Heart left ventricle (tissue), 16 donors: ENCODE results near the gene IL32. TPM values are rescaled to one million over a fixed set of nuclear protein-coding genes. Genes with fewer than 3 reads are reported as not detected.

Experiments used
- ATAC-seq, 4 donors: fragments of 200-7000 bp; cut with Tn5 transposase; one replicate each; pipeline ENCODE4 v1.9.1; 2020 to 2022; ENCODE audit warnings: moderate library complexity in 4 of 4, mild to moderate bottlenecking in 3 of 4, moderate number of reproducible peaks in 1 of 4
- DNase-seq, 5 donors: peaks; one replicate each; pipeline ENCODE4 v3.0.0-alpha.2; 2020
- H3K27ac ChIP-seq, 12 donors: fragments of 200-600 bp; sonication (generic) in 4 of 12; one replicate each; pipeline versions ENCODE4 v1.5.0 to v1.8.0; 2016 to 2022; ENCODE audit warnings: mild to moderate bottlenecking in 2 of 12
- H3K27me3 ChIP-seq, 9 donors: fragments of 200-600 bp; sonication (generic) in 2 of 9; one replicate each; pipeline versions ENCODE4 v1.5.1 to v1.8.0; 2016 to 2022; ENCODE audit warnings: mild to moderate bottlenecking in 3 of 9
- H3K36me3 ChIP-seq, 9 donors: fragments of 200-600 bp; sonication (generic) in 2 of 9; one replicate each; pipeline versions ENCODE4 v1.5.0 to v1.8.0; 2018 to 2022; ENCODE audit warnings: mild to moderate bottlenecking in 2 of 9
- H3K4me1 ChIP-seq, 12 donors: fragments of 200-600 bp; sonication (generic) in 4 of 12; one replicate each; pipeline versions ENCODE4 v1.5.0 to v1.8.0; 2016 to 2022; ENCODE audit warnings: mild to moderate bottlenecking in 3 of 12
- H3K4me3 ChIP-seq, 12 donors: fragments of 200-600 bp; sonication (generic) in 4 of 12; one replicate each; pipeline versions ENCODE4 v1.5.0 to v1.8.0; 2017 to 2022; ENCODE audit warnings: mild to moderate bottlenecking in 9 of 12, moderate library complexity in 4 of 12
- H3K9me3 ChIP-seq, 12 donors: fragments of 200-600 bp; sonication (generic) in 4 of 12; one replicate each; pipeline versions ENCODE4 v1.5.0 to v1.8.0; 2016 to 2022; ENCODE audit warnings: mild to moderate bottlenecking in 1 of 12
- POLR2A ChIP-seq, 2 donors: fragments of 450-650 bp; IDR thresholded peaks; one replicate each; pipeline ENCODE4 v1.6.1; 2017; ENCODE audit warnings: antibody characterized with exemption in 2 of 2, mild to moderate bottlenecking in 2 of 2, moderate library complexity in 2 of 2
- WGBS, 4 donors: extraction: QIAGEN DNeasy Blood & Tissue Kit in 2 of 4; methylation state at CpG; one replicate each; pipeline versions ENCODE4 v1.1.5 to v1.1.7; 2013 to 2018; 5-methylcytosine and 5-hydroxymethylcytosine counted together
- intact Hi-C, 10 donors: fragments of 100-400 bp; cut with DNase I; formaldehyde crosslinking; loops; one replicate each; pipeline versions ENCODE4 v1.11.1 to v1.14.2; 2022
- polyA plus RNA-seq, 2 donors: library from polyadenylated mRNA; stranded (reverse); fragments of 200-250 nt; gene quantifications; one replicate each; pipeline ENCODE4 v1.2.3, GENCODE V29; 2013
- total RNA-seq, 9 donors: library from RNA; depleted of rRNA in 2 of 9; stranded (reverse); fragments of >200 nt in 2 of 9; fragmentation: NEBNext Ultra II Directional in 3 of 9; extraction: Animal tissue kit (Norgen Biotek cat#: 25700) in 3 of 9; gene quantifications; one replicate each; pipeline versions ENCODE4 v1.1.0 to v1.2.4, GENCODE V29; 2016 to 2023
- TF ChIP-seq, protein P1 (sequence below), 12 donors: fragments of 200-600 bp; sonication (generic) in 4 of 12; IDR thresholded peaks; one replicate each; pipeline versions ENCODE4 v1.5.0 to v1.8.0; 2018 to 2022; ENCODE audit warnings: antibody characterized with exemption in 12 of 12, mild to moderate bottlenecking in 5 of 12
- donor health status: ischemic (EF 13 %, LVEDD 7.1; RV severe dilation, severe dysfunction).
- donor health status: healthy with polysubstance abuse.
- donor health status: DM: no; HTN: yes; CAD: no.
- donor health status: DM: no; HTN: no; CAD: no.
- donor health status: ischemic (EF 25% LVEDD 6.9; RV normal size, moderate dysfunction).
- donor health status: ischemic (EF 25% LVEDD 5.7; RV mildly dilated, moderate dysfunction).
- donor health status: healthy.
- donor health status: DM: yes; HTN: yes; CAD: no.
- donor health status: ischemic (EF 35%, LVEDD 5.7; RV mildly dilated, moderate dysfunction).
- donor health status: nonischemic (EF 11% LVEDD 7.7; RV severe dilation, severe dysfunction).
- donor health status: DM: yes; HTN: yes; CAD: no.
- donor health status: PGD.
- donor health status: ischemic (EF 29% LVEDD 5.4; RV normal size, mild dysfunction).
- donor health status: nonischemic (EF 23%, LVEDD 6.1; RV moderate dilation, normal function).

IL32 gene
- total and polyA plus RNA-seq, 11 donors = 20.6 to 241 (median 59.2) TPM

- H3K27me3 ChIP-seq = no peaks in the 10 kb centered on the region
- H3K4me1 ChIP-seq = peaks cover 0 to 49% (median 19%) of the 10 kb centered on the region in 12 donors
- intact Hi-C loops = loop anchor here in 7 of 10 donors (5.0 to 10.0 kb wide), 6 partner anchors 46 to 398 kb away; partner anchors contain the start of gene ZNF205 (in 1 of the 7)
- DNase-seq (no peak), ATAC-seq (no peak)
- H3K27ac ChIP-seq = no peak overlapping the region
- TF ChIP-seq, protein P1, sequence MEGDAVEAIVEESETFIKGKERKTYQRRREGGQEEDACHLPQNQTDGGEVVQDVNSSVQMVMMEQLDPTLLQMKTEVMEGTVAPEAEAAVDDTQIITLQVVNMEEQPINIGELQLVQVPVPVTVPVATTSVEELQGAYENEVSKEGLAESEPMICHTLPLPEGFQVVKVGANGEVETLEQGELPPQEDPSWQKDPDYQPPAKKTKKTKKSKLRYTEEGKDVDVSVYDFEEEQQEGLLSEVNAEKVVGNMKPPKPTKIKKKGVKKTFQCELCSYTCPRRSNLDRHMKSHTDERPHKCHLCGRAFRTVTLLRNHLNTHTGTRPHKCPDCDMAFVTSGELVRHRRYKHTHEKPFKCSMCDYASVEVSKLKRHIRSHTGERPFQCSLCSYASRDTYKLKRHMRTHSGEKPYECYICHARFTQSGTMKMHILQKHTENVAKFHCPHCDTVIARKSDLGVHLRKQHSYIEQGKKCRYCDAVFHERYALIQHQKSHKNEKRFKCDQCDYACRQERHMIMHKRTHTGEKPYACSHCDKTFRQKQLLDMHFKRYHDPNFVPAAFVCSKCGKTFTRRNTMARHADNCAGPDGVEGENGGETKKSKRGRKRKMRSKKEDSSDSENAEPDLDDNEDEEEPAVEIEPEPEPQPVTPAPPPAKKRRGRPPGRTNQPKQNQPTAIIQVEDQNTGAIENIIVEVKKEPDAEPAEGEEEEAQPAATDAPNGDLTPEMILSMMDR (IDR thresholded peaks at IDR 0.05) = no peak
- TF ChIP-seq POLR2A (IDR thresholded peaks at IDR 0.05) = no peak
- no peaks in the 10 kb centered on the region for H3K36me3 ChIP-seq
- 87 to 91% (median 90%) methylated on average over 19 of the region's 19 CpGs for WGBS, 4 donors
- H3K4me3 ChIP-seq = no peak overlapping the region
- no peaks in the 10 kb centered on the region for H3K9me3 ChIP-seq
Observed at GRCh38 chr16:3056336-3057180, 8.9 kb upstream of the IL32 start.

- Histone ChIP-seq H3K27me3 (no peaks in the 10 kb centered on the region), H3K36me3 (no peaks in the 10 kb centered on the region), H3K4me3 (peak overlapping the region in 8 of 12 donors; percentile 77 to 99 (median 98)), H3K4me1 (peaks cover 0 to 52% (median 19%) of the 10 kb centered on the region in 12 donors), H3K9me3 (no peaks in the 10 kb centered on the region), H3K27ac (peak overlapping the region in 1 of 12 donors; percentile 91)
- WGBS, 4 donors = 92 to 94% (median 93%) methylated on average over 17 to 22 of the region's 22 CpGs
- DNase-seq (no peak), ATAC-seq (no peak)
- TF ChIP-seq, protein P1 (IDR thresholded peaks at IDR 0.05) = no peak
- TF ChIP-seq POLR2A (IDR thresholded peaks at IDR 0.05) = no peak
- intact Hi-C loops = loop anchor here (2.0 to 10.0 kb wide), 10 partner anchors 29 to 397 kb away; partner anchors contain the start of gene ZNF205 (in 1 of the 10)
Observed at GRCh38 chr16:3057181-3058138, 8.0 kb upstream of the IL32 start.

DNA sequence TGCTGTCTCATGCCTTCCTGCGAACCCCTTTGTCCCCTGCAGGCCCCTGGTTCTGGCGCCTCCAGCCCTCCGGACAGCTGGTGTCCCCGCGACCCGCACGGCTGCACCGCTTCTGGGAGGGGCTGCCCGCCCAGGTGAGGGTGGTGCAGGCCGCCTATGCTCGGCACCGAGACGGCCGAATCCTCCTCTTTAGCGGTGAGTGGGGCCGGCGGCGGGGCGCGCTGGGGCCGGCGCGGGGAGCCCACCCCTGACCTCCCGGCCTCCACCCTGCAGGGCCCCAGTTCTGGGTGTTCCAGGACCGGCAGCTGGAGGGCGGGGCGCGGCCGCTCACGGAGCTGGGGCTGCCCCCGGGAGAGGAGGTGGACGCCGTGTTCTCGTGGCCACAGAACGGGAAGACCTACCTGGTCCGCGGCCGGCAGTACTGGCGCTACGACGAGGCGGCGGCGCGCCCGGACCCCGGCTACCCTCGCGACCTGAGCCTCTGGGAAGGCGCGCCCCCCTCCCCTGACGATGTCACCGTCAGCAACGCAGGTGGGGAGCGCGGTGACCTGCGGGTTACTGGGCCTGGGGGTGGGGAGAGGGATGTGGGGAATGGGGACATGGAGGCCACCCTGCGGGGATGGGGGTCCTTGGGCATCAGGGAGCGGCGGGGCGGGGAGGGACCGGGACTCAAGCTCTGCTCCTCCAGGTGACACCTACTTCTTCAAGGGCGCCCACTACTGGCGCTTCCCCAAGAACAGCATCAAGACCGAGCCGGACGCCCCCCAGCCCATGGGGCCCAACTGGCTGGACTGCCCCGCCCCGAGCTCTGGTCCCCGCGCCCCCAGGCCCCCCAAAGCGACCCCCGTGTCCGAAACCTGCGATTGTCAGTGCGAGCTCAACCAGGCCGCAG is 7.1 kb upstream of the IL32 start:
- Histone ChIP-seq H3K9me3 (no peaks in the 10 kb centered on the region), H3K27me3 (no peaks in the 10 kb centered on the region), H3K27ac (peak overlapping the region in 11 of 12 donors; percentile 81 to 92 (median 88)), H3K4me3 (peak overlapping the region; percentile 77 to 99 (median 94)), H3K36me3 (no peaks in the 10 kb centered on the region), H3K4me1 (peaks cover 0 to 55% (median 19%) of the 10 kb centered on the region in 12 donors)
- DNase-seq (peak in 4 of 5 donors; percentile 49 to 79 (median 63)), ATAC-seq (peak in 3 of 4 donors; percentile 6 to 32 (median 21))
- intact Hi-C loops = loop anchor here (1.0 to 10.0 kb wide), 13 partner anchors 28 to 396 kb away; partner anchors contain the start of gene ZNF205 (in 1 of the 10)
- TF ChIP-seq POLR2A (IDR thresholded peaks at IDR 0.05) = no peak
- TF ChIP-seq, protein P1 (IDR thresholded peaks at IDR 0.05) = peak in 1 of 12 donors; percentile 6
- WGBS, 4 donors = 0 to 19% (median 10%) methylated on average over 20 to 77 of the region's 77 CpGs
